Measurements from ENCODE around the gene PDPK1. TPM values are rescaled to one million over a fixed set of nuclear protein-coding genes. Genes with fewer than 3 reads are reported as not detected.
A peak's percentile ranks its signal among the peaks of the same experiment; 100 is the strongest.

Gene PDPK1
- polyA plus RNA-seq, 1 donor (not counting 4 experiments of a cell fraction or from before 2014, with no cell fraction given): 23.4 TPM

- H3K4me3 ChIP-seq (ENCODE audit: control insufficient read depth in 2 of 3, extremely low read depth in 1 of 3, insufficient read depth in 2 of 3, low read depth in 1 of 3, low read length in 3 of 3): no peak overlapping the region
- no peaks in the 10 kb centered on the region for H3K79me2 ChIP-seq (ENCODE audit: control insufficient read depth, insufficient read depth, low read length)
- no peak overlapping the region for H3K27ac ChIP-seq (ENCODE audit: control insufficient read depth, insufficient read depth, low read length)
- no peak for FAIRE-seq
- peaks cover 3% of the 10 kb centered on the region for H4K20me1 ChIP-seq (ENCODE audit: control insufficient read depth, extremely low read depth, insufficient read depth, low read length)
- H3K4me2 ChIP-seq (ENCODE audit: control insufficient read depth, extremely low read depth, insufficient read depth, low read depth, low read length): no peak overlapping the region
- H3K9ac ChIP-seq (ENCODE audit: control insufficient read depth, extremely low read depth, insufficient read depth, low read length): no peak overlapping the region
- dilution Hi-C loops (cut with MboI; ENCODE audit: extremely low pct_ligation_motif_present, low sequenced_read_pairs): no loop called here
- TF ChIP-seq EZH2 (IDR thresholded peaks at IDR 0.05; ENCODE audit: low read length) (no peak), CTCF (optimal IDR thresholded peaks at IDR 0.05 in 1 of 3, IDR thresholded peaks at IDR 0.05 in 1 of 3, conservative IDR thresholded peaks at IDR 0.05 in 1 of 3; ENCODE audit: extremely low read depth in 1 of 3, insufficient read depth in 2 of 3, low read length in 3 of 3) (peak; percentile 86 to 100 (median 99))
- no peak overlapping the region for H2AFZ ChIP-seq (ENCODE audit: control insufficient read depth, low read length)
- H3K9me3 ChIP-seq (ENCODE audit: control insufficient read depth, low read depth, low read length): no peaks in the 10 kb centered on the region
- DNase-seq (ENCODE audit: low read depth, low spot score): no peak
- no peaks in the 10 kb centered on the region for H3K27me3 ChIP-seq (ENCODE audit: control insufficient read depth, extremely low read depth, insufficient read depth, low read length)
- no peaks in the 10 kb centered on the region for H3K9me1 ChIP-seq (ENCODE audit: control insufficient read depth, extremely low read depth, insufficient read depth, low read length)
- peaks cover 15% of the 10 kb centered on the region for H3K4me1 ChIP-seq (ENCODE audit: control insufficient read depth, extremely low read depth, insufficient read depth, low read length)
- H3K36me3 ChIP-seq (ENCODE audit: control insufficient read depth in 2 of 2, extremely low read depth in 1 of 2, insufficient read depth in 2 of 2, low read length in 2 of 2): peaks cover 0 to 11% of the 10 kb centered on the region in 2 experiments
These were observed 36.7 kb upstream of the PDPK1 start for GRCh38 chr16:2500918-2501750.

- Histone ChIP-seq H2AFZ (ENCODE audit: control insufficient read depth, low read length) (no peak overlapping the region), H3K9me1 (ENCODE audit: control insufficient read depth, extremely low read depth, insufficient read depth, low read length) (no peaks in the 10 kb centered on the region), H4K20me1 (ENCODE audit: control insufficient read depth, extremely low read depth, insufficient read depth, low read length) (peaks cover 3% of the 10 kb centered on the region), H3K4me2 (ENCODE audit: control insufficient read depth, extremely low read depth, insufficient read depth, low read depth, low read length) (no peak overlapping the region), H3K9ac (ENCODE audit: control insufficient read depth, extremely low read depth, insufficient read depth, low read length) (no peak overlapping the region), H3K27ac (ENCODE audit: control insufficient read depth, insufficient read depth, low read length) (no peak overlapping the region), H3K27me3 (ENCODE audit: control insufficient read depth, extremely low read depth, insufficient read depth, low read length) (no peaks in the 10 kb centered on the region), H3K4me3 (ENCODE audit: control insufficient read depth in 2 of 3, extremely low read depth in 1 of 3, insufficient read depth in 2 of 3, low read depth in 1 of 3, low read length in 3 of 3) (no peak overlapping the region), H3K79me2 (ENCODE audit: control insufficient read depth, insufficient read depth, low read length) (no peaks in the 10 kb centered on the region), H3K9me3 (ENCODE audit: control insufficient read depth, low read depth, low read length) (no peaks in the 10 kb centered on the region), H3K36me3 (ENCODE audit: control insufficient read depth in 2 of 2, extremely low read depth in 1 of 2, insufficient read depth in 2 of 2, low read length in 2 of 2) (no peaks in the 10 kb centered on the region), H3K4me1 (ENCODE audit: control insufficient read depth, extremely low read depth, insufficient read depth, low read length) (peaks cover 11% of the 10 kb centered on the region)
- TF ChIP-seq EZH2 (IDR thresholded peaks at IDR 0.05; ENCODE audit: low read length) (no peak), CTCF (optimal IDR thresholded peaks at IDR 0.05 in 1 of 3, IDR thresholded peaks at IDR 0.05 in 1 of 3, conservative IDR thresholded peaks at IDR 0.05 in 1 of 3; ENCODE audit: extremely low read depth in 1 of 3, insufficient read depth in 2 of 3, low read length in 3 of 3) (no peak)
- FAIRE-seq (no peak), DNase-seq (ENCODE audit: low read depth, low spot score) (no peak)
- dilution Hi-C loops (cut with MboI; ENCODE audit: extremely low pct_ligation_motif_present, low sequenced_read_pairs): no loop called here
These were observed 35.6 kb upstream of the PDPK1 start for GRCh38 chr16:2501946-2502895.
